ENCODE data around the gene ZNF385C. TPM values are rescaled to one million over a fixed set of nuclear protein-coding genes. Genes with fewer than 3 reads are reported as not detected.

The ZNF385C gene
- total and polyA plus RNA-seq, 11 donors: 0.06 to 0.38 (median 0.19) TPM; not detected in 3

DNA sequence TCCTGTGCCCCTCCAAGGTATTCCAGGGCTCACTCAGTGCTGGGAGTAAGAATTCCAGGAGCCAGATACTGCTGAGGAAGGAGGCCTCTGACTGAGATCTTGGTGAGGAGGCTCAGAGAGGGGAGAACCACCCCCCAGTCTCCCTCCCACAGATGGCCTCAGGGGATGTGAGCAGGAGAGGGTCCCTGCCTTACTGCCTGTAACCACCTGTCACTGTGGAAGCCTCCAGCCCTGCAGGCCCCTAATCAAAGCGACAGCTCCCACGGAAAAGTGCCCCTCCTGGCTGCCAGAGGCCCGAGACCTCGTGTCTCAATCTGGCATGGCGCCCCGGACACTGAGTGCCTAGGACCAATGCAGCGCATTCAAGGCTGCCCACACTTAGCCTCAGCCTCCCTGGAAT is 40.2 kb downstream of the ZNF385C start:
- 44 to 59% (median 56%) methylated on average over 5 to 7 of the region's 7 CpGs for WGBS, 4 donors
- ATAC-seq: no peak

DNA sequence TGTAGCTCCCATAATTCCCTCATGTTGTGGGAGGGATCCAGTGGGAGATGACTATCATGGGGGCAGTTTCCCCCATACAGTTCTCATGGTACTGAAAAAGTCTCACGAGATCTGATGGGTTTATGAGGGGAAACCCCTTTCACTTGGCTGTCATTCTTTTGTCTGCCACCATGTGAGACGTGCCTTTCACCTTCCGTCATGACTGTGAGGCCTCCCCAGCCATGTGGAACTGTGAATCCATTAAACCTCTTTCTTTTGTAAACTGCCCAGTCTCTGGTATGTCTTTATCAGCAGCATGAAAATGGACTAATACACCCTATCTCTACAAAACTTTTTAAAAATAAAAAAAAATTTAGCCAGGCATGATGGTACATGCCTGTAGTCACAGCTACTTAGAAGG is 41.6 kb downstream of the ZNF385C start:
- H3K4me3 ChIP-seq: no peak overlapping the region
- ATAC-seq (no peak), DNase-seq (no peak)
- intact Hi-C loops (cut with DNase I): no loop called here
- H3K36me3 ChIP-seq: no peaks in the 10 kb centered on the region
- 74 to 82% (median 78%) methylated on average over 3 of the region's 3 CpGs for WGBS, 4 donors
- peaks cover 0 to 42% (median 6%) of the 10 kb centered on the region in 9 donors for H3K27me3 ChIP-seq
- no peak overlapping the region for H3K27ac ChIP-seq
- no peaks in the 10 kb centered on the region for H3K4me1 ChIP-seq
- H3K9me3 ChIP-seq: no peaks in the 10 kb centered on the region
- TF ChIP-seq POLR2A (IDR thresholded peaks at IDR 0.05): no peak

More for the DNA sequence above, 40.2 kb downstream of the ZNF385C start:
- DNase-seq: no peak
- Histone ChIP-seq H3K4me3 (no peak overlapping the region), H3K27me3 (peaks cover 0 to 34% (median 6%) of the 10 kb centered on the region in 9 donors), H3K9me3 (no peaks in the 10 kb centered on the region), H3K4me1 (peaks cover 0 to 2% (median 0%) of the 10 kb centered on the region in 12 donors), H3K27ac (no peak overlapping the region), H3K36me3 (no peaks in the 10 kb centered on the region)
- intact Hi-C loops (cut with DNase I): no loop called here
- TF ChIP-seq POLR2A (IDR thresholded peaks at IDR 0.05): no peak
- TF ChIP-seq, protein P1, sequence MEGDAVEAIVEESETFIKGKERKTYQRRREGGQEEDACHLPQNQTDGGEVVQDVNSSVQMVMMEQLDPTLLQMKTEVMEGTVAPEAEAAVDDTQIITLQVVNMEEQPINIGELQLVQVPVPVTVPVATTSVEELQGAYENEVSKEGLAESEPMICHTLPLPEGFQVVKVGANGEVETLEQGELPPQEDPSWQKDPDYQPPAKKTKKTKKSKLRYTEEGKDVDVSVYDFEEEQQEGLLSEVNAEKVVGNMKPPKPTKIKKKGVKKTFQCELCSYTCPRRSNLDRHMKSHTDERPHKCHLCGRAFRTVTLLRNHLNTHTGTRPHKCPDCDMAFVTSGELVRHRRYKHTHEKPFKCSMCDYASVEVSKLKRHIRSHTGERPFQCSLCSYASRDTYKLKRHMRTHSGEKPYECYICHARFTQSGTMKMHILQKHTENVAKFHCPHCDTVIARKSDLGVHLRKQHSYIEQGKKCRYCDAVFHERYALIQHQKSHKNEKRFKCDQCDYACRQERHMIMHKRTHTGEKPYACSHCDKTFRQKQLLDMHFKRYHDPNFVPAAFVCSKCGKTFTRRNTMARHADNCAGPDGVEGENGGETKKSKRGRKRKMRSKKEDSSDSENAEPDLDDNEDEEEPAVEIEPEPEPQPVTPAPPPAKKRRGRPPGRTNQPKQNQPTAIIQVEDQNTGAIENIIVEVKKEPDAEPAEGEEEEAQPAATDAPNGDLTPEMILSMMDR (IDR thresholded peaks at IDR 0.05): no peak

DNA sequence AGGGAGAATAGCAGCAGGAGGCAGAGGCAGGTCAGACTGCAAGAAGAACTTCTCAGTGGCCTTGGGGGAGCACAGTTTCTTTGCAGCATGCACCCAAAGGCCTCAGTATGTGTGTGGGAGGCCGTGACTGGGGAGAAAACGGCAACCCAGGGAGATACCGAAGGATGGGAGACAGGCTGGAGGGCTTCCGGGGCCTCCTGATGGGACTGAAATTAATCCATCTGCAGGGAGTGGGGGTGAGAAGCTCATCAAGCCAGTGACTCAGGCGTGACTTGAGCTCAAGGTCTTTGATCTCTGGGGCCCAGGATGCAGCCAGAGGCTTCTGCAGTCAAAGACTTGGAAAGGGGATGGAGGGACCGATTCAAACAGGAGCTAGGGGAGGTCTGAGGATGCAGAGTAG is 42.8 kb downstream of the ZNF385C start:
- intact Hi-C loops (cut with DNase I): no loop called here
- ATAC-seq: no peak
- DNase-seq: no peak
- H3K36me3 ChIP-seq: no peaks in the 10 kb centered on the region
- no peak overlapping the region for H3K4me3 ChIP-seq
- H3K27me3 ChIP-seq: peaks cover 0 to 43% (median 6%) of the 10 kb centered on the region in 9 donors
- TF ChIP-seq, protein P1 (IDR thresholded peaks at IDR 0.05): no peak
- no peak for TF ChIP-seq POLR2A (IDR thresholded peaks at IDR 0.05)
- WGBS, 4 donors: 29 to 44% (median 42%) methylated on average over 6 of the region's 6 CpGs
- H3K9me3 ChIP-seq: no peaks in the 10 kb centered on the region
- peaks cover 0 to 6% (median 1%) of the 10 kb centered on the region in 12 donors for H3K4me1 ChIP-seq
- no peak overlapping the region for H3K27ac ChIP-seq

DNA sequence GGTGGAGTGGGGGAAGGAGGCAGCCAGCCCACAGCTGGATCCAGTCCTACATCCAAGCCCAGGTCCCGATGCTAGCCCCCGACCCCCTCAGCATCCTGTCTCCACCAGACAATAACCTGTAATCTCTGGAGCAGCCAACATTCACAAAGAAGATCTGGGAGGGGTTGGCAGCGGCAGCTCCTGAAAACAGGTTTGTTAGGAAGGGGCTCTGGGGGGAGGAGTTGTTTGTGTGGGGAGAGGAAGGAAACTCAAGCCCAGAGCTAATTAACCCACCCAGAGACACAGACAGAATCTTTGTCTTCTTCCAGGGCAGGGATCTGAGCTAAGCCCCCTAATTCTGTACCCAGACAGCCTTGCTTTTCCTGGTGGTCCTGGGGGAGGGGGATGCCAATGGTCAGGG is 43.2 kb downstream of the ZNF385C start:
- 14 to 22% (median 20%) methylated on average over 3 of the region's 3 CpGs for whole genome bisulfite sequencing, 4 donors
- TF ChIP-seq, protein P1 (IDR thresholded peaks at IDR 0.05): no peak
- TF ChIP-seq POLR2A (IDR thresholded peaks at IDR 0.05): no peak
- no peak overlapping the region for H3K4me3 ChIP-seq
- H3K9me3 ChIP-seq: no peaks in the 10 kb centered on the region
- no peak overlapping the region for H3K27ac ChIP-seq
- peaks cover 0 to 43% (median 6%) of the 10 kb centered on the region in 9 donors for H3K27me3 ChIP-seq
- intact Hi-C loops (cut with DNase I): no loop called here
- ATAC-seq: no peak
- no peak for DNase-seq
- H3K36me3 ChIP-seq: no peaks in the 10 kb centered on the region
- H3K4me1 ChIP-seq: peaks cover 0 to 8% (median 3%) of the 10 kb centered on the region in 12 donors

Measured in heart left ventricle (tissue), 16 donors.